CD8-positive, alpha-beta memory T cell (primary cell): ENCODE data around the gene LYPD4. TPM values are rescaled to one million over a fixed set of nuclear protein-coding genes. Genes with fewer than 3 reads are reported as not detected.
A peak's percentile ranks its signal among the peaks of the same experiment; 100 is the strongest.
"Not testable (repeated sequence)": the region's sequence is repeated elsewhere in the genome, so short reads cannot be mapped to it uniquely, and the experiment has no call there.

Source experiments
- CTCF ChIA-PET: fragments of 350-600 bp; sonication (Branson Sonifier 250); formaldehyde crosslinking; loops from one replicate; lab custom pipeline; 2021; ENCODE audit warnings: antibody characterized with exemption; lab: Charles Lee
- POLR2A ChIA-PET: fragments of 350-600 bp; sonication (Branson Sonifier 250); formaldehyde crosslinking; loops from one replicate; lab custom pipeline; 2021; ENCODE audit warnings: antibody characterized with exemption; lab: Charles Lee
- DNase-seq, 5 donors: peaks; one replicate each; pipeline versions ENCODE4 v3.0.0 to v3.0.0-alpha.2; 2020 to 2022; ENCODE audit warnings: mixed read lengths in 1 of 5
- H3K27ac ChIP-seq: one replicate; pipeline ENCODE4 v1.7.0; 2013; ENCODE audit warnings: low read depth, mild to moderate bottlenecking, low read length, moderate library complexity
- H3K27me3 ChIP-seq: 2 replicates; pipeline ENCODE4 v1.7.0; 2013; ENCODE audit warnings: low read length, mild to moderate bottlenecking; ENCODE audit not compliant: insufficient read depth, poor library complexity, severe bottlenecking
- H3K36me3 ChIP-seq: 2 replicates; pipeline ENCODE4 v1.7.0; 2013; ENCODE audit warnings: mild to moderate bottlenecking, low read length, moderate library complexity; ENCODE audit not compliant: insufficient read depth
- H3K4me1 ChIP-seq: 2 replicates; pipeline ENCODE4 v1.7.0; 2013; ENCODE audit warnings: mild to moderate bottlenecking, low read length, moderate library complexity; ENCODE audit not compliant: insufficient read depth
- H3K4me3 ChIP-seq: 2 replicates; pipeline ENCODE4 v1.7.0; 2013; ENCODE audit warnings: mild to moderate bottlenecking, low read length
- H3K9me3 ChIP-seq: 2 replicates; pipeline ENCODE4 v1.7.0; 2013; ENCODE audit warnings: mild to moderate bottlenecking, low read length
- H3K27ac Mint-ChIP-seq, 8 donors: one replicate each; pipeline ENCODE4 v1.8.0; 2020 to 2021; ENCODE audit warnings: mixed read lengths in 8 of 8, mild to moderate bottlenecking in 6 of 8, inconsistent platforms in 3 of 8, moderate library complexity in 3 of 8
- H3K27me3 Mint-ChIP-seq, 2 donors: one replicate each; pipeline ENCODE4 v1.8.0; 2020 to 2021; ENCODE audit warnings: mixed read lengths in 2 of 2, mild to moderate bottlenecking in 1 of 2, moderate library complexity in 1 of 2
- H3K36me3 Mint-ChIP-seq, 3 donors: one replicate each; pipeline ENCODE4 v1.8.0; 2020 to 2021; ENCODE audit warnings: mixed read lengths in 3 of 3, inconsistent platforms in 1 of 3, mild to moderate bottlenecking in 1 of 3
- H3K4me1 Mint-ChIP-seq, 3 donors: one replicate each; pipeline ENCODE4 v1.8.0; 2020 to 2021; ENCODE audit warnings: mixed read lengths in 3 of 3, inconsistent platforms in 1 of 3, mild to moderate bottlenecking in 1 of 3
- H3K4me3 Mint-ChIP-seq, 7 donors: one replicate each; pipeline ENCODE4 v1.8.0; 2020 to 2021; ENCODE audit warnings: mixed read lengths in 7 of 7, mild to moderate bottlenecking in 6 of 7, moderate library complexity in 4 of 7, inconsistent platforms in 2 of 7
- H3K9me3 Mint-ChIP-seq, 5 donors: one replicate each; pipeline ENCODE4 v1.8.0; 2020 to 2022; ENCODE audit warnings: mixed read lengths in 5 of 5, mild to moderate bottlenecking in 3 of 5, moderate library complexity in 2 of 5, inconsistent platforms in 1 of 5
- polyA plus RNA-seq: library from polyadenylated mRNA; unstranded; fragments of 300-500 nt; fragmentation: Illumina TruSeq; gene quantifications from one replicate; pipeline ENCODE4 v1.2.3, GENCODE V29; 2021
- total RNA-seq, 2 experiments: library from RNA; stranded (reverse); gene quantifications; one replicate each; pipeline ENCODE4 v1.2.3, GENCODE V29; 2021

The LYPD4 gene
- total and polyA plus RNA-seq, 3 experiments from 2014 or later: not detected

DNA sequence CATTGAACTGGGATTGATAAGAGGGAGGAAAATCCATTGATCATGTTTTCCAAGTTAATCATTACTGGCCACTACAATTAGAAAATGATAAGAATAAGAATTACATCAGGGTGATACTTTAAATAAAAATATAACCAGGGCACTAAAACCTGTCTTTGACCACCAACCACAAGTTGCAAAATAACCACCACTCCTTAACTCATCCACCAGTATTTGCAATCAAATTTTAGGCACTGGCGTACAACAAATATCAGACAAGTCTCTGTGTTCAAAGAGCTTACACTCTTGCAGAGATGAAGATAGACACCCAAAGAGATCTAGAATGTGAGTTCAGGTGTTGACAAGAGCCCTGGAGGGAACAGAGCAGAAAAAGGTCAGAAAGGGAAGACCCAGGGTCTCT is 47.6 kb downstream of the LYPD4 start:
- POLR2A ChIA-PET: no interaction called here
- H3K4me1 ChIP-seq: no peaks in the 10 kb centered on the region
- H3K27ac ChIP-seq: no peak overlapping the region
- CTCF ChIA-PET: interaction anchor here (0.7 to 1.5 kb wide), 2 partner anchors 44 to 380 kb away, joined by 3 to 4 read pairs; no protein-coding TSS in a partner anchor
- no peak overlapping the region for H3K27ac Mint-ChIP-seq
- peaks cover 17 to 36% of the 10 kb centered on the region in 2 donors for H3K27me3 Mint-ChIP-seq
- no peak overlapping the region for H3K4me3 Mint-ChIP-seq
- no peaks in the 10 kb centered on the region for H3K36me3 ChIP-seq
- H3K9me3 ChIP-seq: no peaks in the 10 kb centered on the region
- DNase-seq: no peak
- H3K9me3 Mint-ChIP-seq: no peaks in the 10 kb centered on the region
- peaks cover 4% of the 10 kb centered on the region for H3K27me3 ChIP-seq
- no peaks in the 10 kb centered on the region for H3K36me3 Mint-ChIP-seq
- peaks cover 0 to 3% (median 0%) of the 10 kb centered on the region in 3 donors for H3K4me1 Mint-ChIP-seq
- H3K4me3 ChIP-seq: no peak overlapping the region

DNA sequence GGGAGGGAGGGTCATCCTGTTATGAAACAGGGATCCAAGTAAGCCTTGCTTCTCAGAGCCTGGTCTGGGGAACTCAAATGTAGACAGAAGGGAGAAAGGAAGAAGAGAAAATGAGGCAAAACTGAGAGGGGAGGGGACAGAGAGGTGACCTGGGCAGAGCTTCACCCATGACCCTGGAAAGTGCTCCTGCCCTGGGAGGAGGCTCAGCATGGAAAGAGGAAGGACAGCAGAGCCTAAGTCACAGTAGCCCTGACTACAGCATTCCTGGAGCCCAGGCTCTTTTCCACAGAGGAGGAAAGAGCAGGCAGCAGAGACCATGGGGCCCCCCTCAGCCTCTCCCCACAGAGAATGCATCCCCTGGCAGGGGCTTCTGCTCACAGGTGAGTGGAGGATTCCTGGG is 48.1 kb downstream of the LYPD4 start, which contains the start of gene CEACAM3:
Gene CEACAM3, plus strand, starts transcription at position 226 of the 400 bp plus-strand sequence. Its CDS starts 91 bp downstream, at position 317.
- no peaks in the 10 kb centered on the region for H3K4me1 ChIP-seq
- no peak within 1 kb of the TSS for H3K4me3 ChIP-seq
- H3K27ac Mint-ChIP-seq: peak within 1 kb of the TSS in 1 of 8 donors; percentile 55
- DNase-seq: no peak
- H3K27me3 ChIP-seq: peaks cover 4% of the 10 kb centered on the region
- POLR2A ChIA-PET: no interaction called here
- H3K9me3 Mint-ChIP-seq: no peaks in the 10 kb centered on the region
- H3K36me3 Mint-ChIP-seq: no peaks in the 10 kb centered on the region
- H3K36me3 ChIP-seq: no peaks in the 10 kb centered on the region
- CTCF ChIA-PET: interaction anchor here (0.7 to 2.0 kb wide), 5 partner anchors 9 to 232 kb away, joined by 3 to 5 read pairs (median 3); no protein-coding TSS in a partner anchor
- H3K27ac ChIP-seq: no peak within 1 kb of the TSS
- peaks cover 0 to 3% (median 0%) of the 10 kb centered on the region in 3 donors for H3K4me1 Mint-ChIP-seq
- H3K9me3 ChIP-seq: no peaks in the 10 kb centered on the region
- no peak within 1 kb of the TSS for H3K4me3 Mint-ChIP-seq
- peaks cover 18 to 40% of the 10 kb centered on the region in 2 donors for H3K27me3 Mint-ChIP-seq

DNA sequence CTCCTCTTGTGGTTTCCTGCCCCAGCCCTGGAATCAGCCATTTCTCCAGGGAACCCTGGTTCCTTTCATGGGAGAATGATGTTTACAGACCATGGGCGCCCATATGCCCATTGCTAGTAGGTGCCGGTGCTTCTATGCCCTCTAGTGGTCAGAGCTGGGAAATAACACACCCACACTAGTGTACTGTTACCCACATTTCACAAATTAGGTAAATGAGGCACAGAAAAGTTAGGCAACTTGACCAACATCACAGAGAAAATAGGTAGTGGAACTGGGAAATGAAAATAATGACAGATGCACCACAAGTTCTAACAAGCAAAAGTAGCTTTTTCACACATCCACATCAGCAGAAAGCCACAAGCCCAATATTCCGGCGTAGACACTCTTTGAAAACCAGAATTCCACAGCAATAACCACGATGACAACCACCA is 49.4 kb downstream of the LYPD4 start:
- CTCF ChIA-PET: interaction anchor here (0.8 to 2.5 kb wide), 13 partner anchors 8 to 871 kb away, joined by 3 to 10 read pairs (median 3); no protein-coding TSS in a partner anchor
- H3K4me1 ChIP-seq: no peaks in the 10 kb centered on the region
- no peak overlapping the region for H3K27ac ChIP-seq
- H3K27ac Mint-ChIP-seq: no peak overlapping the region
- H3K9me3 Mint-ChIP-seq: no peaks in the 10 kb centered on the region
- H3K36me3 Mint-ChIP-seq: no peaks in the 10 kb centered on the region
- peaks cover 21 to 38% of the 10 kb centered on the region in 2 donors for H3K27me3 Mint-ChIP-seq
- H3K4me3 Mint-ChIP-seq: no peak overlapping the region
- peak; percentile 26 to 72 (median 37) for DNase-seq
- H3K36me3 ChIP-seq: no peaks in the 10 kb centered on the region
- H3K27me3 ChIP-seq: peaks cover 4% of the 10 kb centered on the region
- peaks cover 0 to 3% (median 0%) of the 10 kb centered on the region in 3 donors for H3K4me1 Mint-ChIP-seq
- no peak overlapping the region for H3K4me3 ChIP-seq
- no peaks in the 10 kb centered on the region for H3K9me3 ChIP-seq
- POLR2A ChIA-PET: interaction anchor here (0.6 kb wide), 1 partner anchor 591 kb away, joined by 7 read pairs; no protein-coding TSS in a partner anchor

DNA sequence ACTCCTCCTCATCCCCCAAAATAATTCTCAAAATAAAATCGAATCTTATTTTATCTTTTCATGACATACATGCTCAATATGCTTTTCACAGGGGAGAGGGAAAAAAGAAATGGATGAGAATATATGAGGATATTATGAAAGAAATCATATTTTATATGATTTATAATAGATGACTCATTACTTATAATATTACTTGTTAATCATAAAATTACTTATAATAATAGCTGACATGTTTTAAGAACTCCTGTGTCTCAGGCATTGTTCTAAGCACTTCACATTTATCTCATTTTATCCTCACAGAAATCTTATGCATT is 51.1 kb downstream of the LYPD4 start:
- Histone ChIP-seq H3K36me3 (no peaks in the 10 kb centered on the region), H3K27ac (no peak overlapping the region), H3K9me3 (no peaks in the 10 kb centered on the region), H3K27me3 (peaks cover 4% of the 10 kb centered on the region), H3K4me1 (no peaks in the 10 kb centered on the region), H3K4me3 (no peak overlapping the region)
- Mint-ChIP-seq H3K27ac (no peak overlapping the region), H3K27me3 (peaks cover 21 to 46% of the 10 kb centered on the region in 2 donors), H3K4me3 (no peak overlapping the region), H3K4me1 (peaks cover 0 to 3% (median 0%) of the 10 kb centered on the region in 3 donors), H3K9me3 (no peaks in the 10 kb centered on the region), H3K36me3 (no peaks in the 10 kb centered on the region)
- ChIA-PET CTCF (interaction anchor here (0.7 to 2.8 kb wide), 7 partner anchors 9 to 53 kb away, joined by 3 to 20 read pairs (median 4); no protein-coding TSS in a partner anchor), POLR2A (interaction anchor here (0.7 kb wide), 1 partner anchor 153 kb away, joined by 3 read pairs; no protein-coding TSS in a partner anchor)
- DNase-seq: no peak

DNA sequence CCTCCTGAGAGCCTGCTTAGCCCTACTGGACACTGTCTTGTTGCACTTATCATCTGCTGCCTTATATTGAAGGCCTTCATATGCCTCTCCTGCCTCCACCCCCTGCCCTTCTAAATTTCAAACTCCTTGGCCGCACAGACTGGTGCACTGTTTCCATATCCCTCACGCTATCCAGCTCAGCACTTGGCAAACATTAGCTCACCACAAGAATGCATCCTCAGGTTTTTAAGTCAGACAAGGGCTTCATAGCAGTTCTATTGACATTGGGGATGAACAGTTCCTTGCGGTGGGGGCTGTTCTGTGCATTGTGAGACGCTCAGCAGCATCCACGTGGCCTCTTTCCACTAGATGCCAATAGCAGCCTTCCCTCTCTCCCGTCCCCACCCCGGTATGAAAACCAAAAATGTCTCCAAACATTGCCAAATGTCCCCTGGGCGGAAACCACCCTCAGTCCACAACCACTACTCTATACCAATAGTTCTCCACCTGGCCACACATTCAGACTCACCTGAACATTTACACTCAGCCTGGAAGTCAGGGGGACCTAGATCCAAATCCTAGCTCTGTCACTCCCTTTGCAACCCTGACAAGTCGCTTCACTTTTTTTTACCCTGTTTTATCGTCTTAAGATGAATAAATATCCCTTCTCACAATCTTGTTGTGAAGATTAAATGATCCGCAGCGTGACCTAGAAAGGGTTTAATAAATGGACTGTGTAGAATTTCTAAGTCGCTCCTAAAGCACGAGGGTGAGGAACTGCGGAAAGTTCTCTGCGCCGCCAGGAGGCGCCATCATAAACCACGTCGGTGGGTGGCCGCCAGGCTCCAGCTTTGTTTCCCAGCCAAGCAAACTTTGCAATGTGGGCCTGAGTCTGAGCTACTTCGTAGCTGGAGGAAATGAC is 51.7 kb downstream of the LYPD4 start:
- Mint-ChIP-seq H3K4me1 (peaks cover 0 to 3% (median 0%) of the 10 kb centered on the region in 3 donors), H3K27ac (peak overlapping the region in 1 of 8 donors; percentile 89), H3K9me3 (no peaks in the 10 kb centered on the region), H3K27me3 (peaks cover 20 to 47% of the 10 kb centered on the region in 2 donors), H3K36me3 (no peaks in the 10 kb centered on the region), H3K4me3 (no peak overlapping the region)
- ChIA-PET CTCF (interaction anchor here (0.7 to 2.8 kb wide), 8 partner anchors 8 to 58 kb away, joined by 3 to 20 read pairs (median 4); no protein-coding TSS in a partner anchor), POLR2A (interaction anchor here (0.7 kb wide), 1 partner anchor 154 kb away, joined by 3 read pairs; no protein-coding TSS in a partner anchor)
- Histone ChIP-seq H3K27me3 (peaks cover 4% of the 10 kb centered on the region), H3K4me1 (no peaks in the 10 kb centered on the region), H3K9me3 (no peaks in the 10 kb centered on the region), H3K27ac (no peak overlapping the region), H3K36me3 (no peaks in the 10 kb centered on the region), H3K4me3 (no peak overlapping the region)
- peak; percentile 10 to 60 (median 17) for DNase-seq

DNA sequence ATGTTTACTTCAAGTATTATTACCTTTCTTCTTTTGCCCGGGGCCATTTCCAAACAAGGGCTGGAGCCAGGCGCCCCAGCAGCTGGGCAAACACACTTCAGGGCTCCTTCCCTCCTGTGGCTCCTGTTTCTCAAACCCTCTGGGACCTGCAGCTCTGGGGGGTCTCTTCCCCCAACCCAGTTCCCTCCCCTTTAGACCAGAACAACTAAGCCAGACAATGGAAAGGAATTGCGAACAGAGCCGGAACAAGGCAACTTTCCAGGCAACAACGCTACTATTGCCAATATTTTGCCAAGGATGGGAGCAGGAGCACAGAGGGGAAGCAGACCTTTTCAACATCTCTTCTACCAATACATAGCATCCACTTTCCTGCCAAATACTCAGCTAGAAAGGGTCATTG is 55.4 kb downstream of the LYPD4 start:
- H3K27ac Mint-ChIP-seq: not testable (repeated sequence)
- peaks cover 33 to 56% of the 10 kb centered on the region in 2 donors for H3K27me3 Mint-ChIP-seq
- peaks cover 11% of the 10 kb centered on the region for H3K4me1 ChIP-seq

DNA sequence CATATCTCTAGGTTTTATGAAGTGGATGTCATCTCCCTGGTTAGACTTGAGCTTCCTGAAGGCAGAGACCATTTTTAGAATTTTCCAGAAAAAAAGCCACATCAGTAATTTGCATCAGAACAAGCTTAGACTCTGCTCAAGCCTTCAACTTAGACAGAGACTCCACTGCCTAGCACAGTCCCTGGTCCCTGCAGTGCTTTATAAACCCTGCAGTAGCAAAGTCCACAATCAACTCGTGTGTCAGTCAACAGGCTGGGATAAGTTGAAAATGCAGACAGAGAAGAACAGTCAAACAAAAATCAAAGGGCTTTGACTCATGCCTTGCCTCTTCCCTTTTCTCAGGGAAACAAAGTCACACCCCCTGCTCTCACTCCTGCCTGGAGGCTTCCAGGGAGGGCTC is 56.0 kb downstream of the LYPD4 start:
- POLR2A ChIA-PET, DNase-seq, H3K36me3 Mint-ChIP-seq, H3K27ac Mint-ChIP-seq, H3K9me3 Mint-ChIP-seq, H3K27ac ChIP-seq, H3K4me3 ChIP-seq, H3K4me3 Mint-ChIP-seq, CTCF ChIA-PET, H3K36me3 ChIP-seq, H3K9me3 ChIP-seq: not testable (repeated sequence)
- Mint-ChIP-seq H3K27me3 (peaks cover 33 to 59% of the 10 kb centered on the region in 2 donors), H3K4me1 (peaks cover 14 to 17% (median 17%) of the 10 kb centered on the region in 3 donors)
- Histone ChIP-seq H3K4me1 (peaks cover 11% of the 10 kb centered on the region), H3K27me3 (peaks cover 12% of the 10 kb centered on the region)

More for the DNA sequence above, 55.4 kb downstream of the LYPD4 start:
- DNase-seq, H3K36me3 ChIP-seq, H3K4me3 ChIP-seq, H3K4me3 Mint-ChIP-seq, H3K9me3 ChIP-seq, H3K36me3 Mint-ChIP-seq, H3K9me3 Mint-ChIP-seq, H3K27ac ChIP-seq: not testable (repeated sequence)
- H3K27me3 ChIP-seq: peaks cover 12% of the 10 kb centered on the region
- ChIA-PET POLR2A (interaction anchor here (0.8 kb wide), 1 partner anchor 91 kb away, joined by 3 read pairs; no protein-coding TSS in a partner anchor), CTCF (interaction anchor here (2.0 kb wide), 1 partner anchor 36 kb away, joined by 7 read pairs; no protein-coding TSS in a partner anchor)
- H3K4me1 Mint-ChIP-seq: peaks cover 14 to 17% (median 17%) of the 10 kb centered on the region in 3 donors
